Measurements from ENCODE around the gene STARD8.

Gene STARD8

GRCh38 chrX:68723491-68724155, 76.2 kb downstream of the STARD8 start:
- no peak overlapping the region for H3K4me3 ChIP-seq (ENCODE audit: low read length)
- no peak for DNase-seq (ENCODE audit: low read depth)
- no peak for TF ChIP-seq CTCF (IDR thresholded peaks at IDR 0.05; ENCODE audit: insufficient read depth, low read depth, low read length, missing control alignments)

- H3K4me3 ChIP-seq (ENCODE audit: low read length) = no peak overlapping the region
- DNase-seq (ENCODE audit: low read depth) = no peak
- TF ChIP-seq CTCF (IDR thresholded peaks at IDR 0.05; ENCODE audit: insufficient read depth, low read depth, low read length, missing control alignments) = no peak
Observed at GRCh38 chrX:68724531-68725020, 77.1 kb downstream of the STARD8 start.

DNA sequence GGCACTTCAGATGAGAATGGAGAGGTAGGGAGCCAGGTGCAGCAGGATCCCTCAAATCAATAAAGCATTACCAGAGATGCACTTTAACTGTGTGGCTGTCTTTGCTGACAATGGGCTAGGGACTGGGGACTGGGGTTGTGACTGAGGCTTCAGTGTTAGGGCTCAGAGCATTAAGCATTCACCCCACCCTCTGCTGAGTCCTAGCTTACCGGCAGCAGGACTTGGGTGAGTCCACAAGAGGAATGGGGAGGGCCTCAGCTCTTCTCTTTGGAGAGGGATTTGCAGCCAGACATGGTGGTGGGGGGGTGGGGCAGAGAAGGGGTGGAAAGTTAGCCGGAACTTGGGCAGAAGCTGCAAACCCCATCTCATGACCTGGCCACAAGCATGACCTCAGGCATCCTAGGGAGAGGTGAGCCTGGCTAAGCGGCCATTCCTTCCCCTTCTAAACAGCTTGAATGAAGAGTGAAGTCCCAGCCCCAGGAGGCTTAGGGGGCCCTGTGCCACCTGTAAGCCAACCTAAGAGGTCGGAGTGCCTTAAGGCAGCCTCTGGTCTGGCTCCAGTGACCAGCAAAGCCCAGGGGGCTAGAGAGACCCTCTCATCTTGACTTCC, 78.4 kb downstream of the STARD8 start:
- no peak overlapping the region for H3K4me3 ChIP-seq (ENCODE audit: low read length)
- DNase-seq (ENCODE audit: low read depth) = no peak
- TF ChIP-seq CTCF (IDR thresholded peaks at IDR 0.05; ENCODE audit: insufficient read depth, low read depth, low read length, missing control alignments) = no peak

DNA sequence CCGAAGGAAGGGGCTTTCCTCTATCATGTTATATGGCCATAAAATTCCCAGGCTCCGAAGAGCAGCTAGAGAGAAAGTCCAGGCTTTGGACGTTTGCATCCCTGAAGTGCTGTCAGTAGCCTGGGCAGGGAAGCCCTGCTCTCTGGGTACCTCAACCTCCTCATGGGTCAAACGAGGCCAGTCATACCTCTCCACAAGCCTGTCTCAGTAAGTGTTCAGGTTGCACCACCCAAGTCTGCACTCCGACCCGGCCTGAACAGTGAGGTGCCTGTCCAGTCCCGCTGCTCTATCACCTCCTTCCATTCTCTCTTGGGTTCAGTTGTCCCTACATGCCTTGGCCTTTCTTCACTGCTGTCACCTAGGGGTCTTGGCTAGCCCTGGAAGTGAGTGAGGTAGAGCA, 78.9 kb downstream of the STARD8 start:
- no peak for TF ChIP-seq CTCF (IDR thresholded peaks at IDR 0.05; ENCODE audit: insufficient read depth, low read depth, low read length, missing control alignments)
- H3K4me3 ChIP-seq (ENCODE audit: low read length) = no peak overlapping the region
- no peak for DNase-seq (ENCODE audit: low read depth)

DNA sequence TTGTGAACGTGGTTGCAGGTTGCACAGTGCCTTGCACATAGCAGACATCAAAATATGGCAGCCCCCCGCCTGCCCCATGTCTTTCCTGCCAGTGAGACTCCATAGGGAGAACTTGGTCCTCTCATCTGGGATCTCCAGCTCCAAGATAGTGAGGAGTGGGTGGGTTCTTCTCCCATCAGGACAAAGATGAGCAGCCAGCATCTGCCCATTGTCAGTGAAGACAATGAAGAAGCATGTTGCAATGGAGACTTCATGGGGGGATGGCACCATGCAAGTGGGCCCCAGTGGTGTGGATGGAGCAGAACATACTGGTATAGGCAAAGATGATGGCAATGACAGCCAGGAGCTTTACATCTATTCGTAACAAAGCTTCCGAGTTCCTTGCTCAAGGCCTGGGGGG, 80.2 kb downstream of the STARD8 start:
- TF ChIP-seq CTCF (IDR thresholded peaks at IDR 0.05; ENCODE audit: insufficient read depth, low read depth, low read length, missing control alignments) = no peak
- DNase-seq (ENCODE audit: low read depth) = no peak
- H3K4me3 ChIP-seq (ENCODE audit: low read length) = no peak overlapping the region

- no peak for TF ChIP-seq CTCF (IDR thresholded peaks at IDR 0.05; ENCODE audit: insufficient read depth, low read depth, low read length, missing control alignments)
- H3K4me3 ChIP-seq (ENCODE audit: low read length) = no peak overlapping the region
- no peak for DNase-seq (ENCODE audit: low read depth)
Observed at GRCh38 chrX:68728186-68728585, 80.7 kb downstream of the STARD8 start.

GRCh38 chrX:68731254-68731653, 83.8 kb downstream of the STARD8 start:
- TF ChIP-seq CTCF (IDR thresholded peaks at IDR 0.05; ENCODE audit: insufficient read depth, low read depth, low read length, missing control alignments) = no peak
- no peak for DNase-seq (ENCODE audit: low read depth)
- no peak overlapping the region for H3K4me3 ChIP-seq (ENCODE audit: low read length)
